AG10803 (cell line): Measurements from ENCODE around the gene GPHN.

Experiments used
- DNase-seq: peaks from one replicate; pipeline ENCODE4 v3.0.0; 2010; ENCODE audit warnings: low read depth
- H3K4me3 ChIP-seq: 2 replicates; pipeline ENCODE4 v1.5.1; 2011; ENCODE audit warnings: mild to moderate bottlenecking, low read length, control low read depth
- TF ChIP-seq, protein P1 (sequence below): conservative IDR thresholded peaks from 2 replicates; pipeline ENCODE4 v1.5.1; 2011; ENCODE audit warnings: mild to moderate bottlenecking, low read length, control low read depth, inconsistent platforms

GPHN gene

DNA sequence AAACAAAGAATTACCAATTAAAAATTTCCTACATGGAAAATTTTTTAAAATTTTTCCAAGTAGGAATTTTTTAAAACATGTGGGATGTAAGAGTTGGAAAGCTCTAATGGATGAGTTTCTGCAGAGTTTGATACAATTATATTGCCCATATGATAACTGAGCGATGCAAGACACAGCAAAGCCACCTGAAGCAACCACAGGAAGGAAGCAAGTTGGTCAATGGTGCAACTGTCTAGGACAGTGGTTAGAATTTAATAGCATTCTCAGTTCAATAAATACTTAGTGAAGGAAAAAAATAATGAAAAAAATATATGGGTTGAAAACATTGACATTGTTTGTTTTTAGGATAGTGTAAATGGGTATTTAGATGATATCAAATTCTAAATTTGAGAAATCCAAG lies 502.7 kb downstream of the GPHN start:
- no peak overlapping the region for H3K4me3 ChIP-seq
- TF ChIP-seq, protein P1, sequence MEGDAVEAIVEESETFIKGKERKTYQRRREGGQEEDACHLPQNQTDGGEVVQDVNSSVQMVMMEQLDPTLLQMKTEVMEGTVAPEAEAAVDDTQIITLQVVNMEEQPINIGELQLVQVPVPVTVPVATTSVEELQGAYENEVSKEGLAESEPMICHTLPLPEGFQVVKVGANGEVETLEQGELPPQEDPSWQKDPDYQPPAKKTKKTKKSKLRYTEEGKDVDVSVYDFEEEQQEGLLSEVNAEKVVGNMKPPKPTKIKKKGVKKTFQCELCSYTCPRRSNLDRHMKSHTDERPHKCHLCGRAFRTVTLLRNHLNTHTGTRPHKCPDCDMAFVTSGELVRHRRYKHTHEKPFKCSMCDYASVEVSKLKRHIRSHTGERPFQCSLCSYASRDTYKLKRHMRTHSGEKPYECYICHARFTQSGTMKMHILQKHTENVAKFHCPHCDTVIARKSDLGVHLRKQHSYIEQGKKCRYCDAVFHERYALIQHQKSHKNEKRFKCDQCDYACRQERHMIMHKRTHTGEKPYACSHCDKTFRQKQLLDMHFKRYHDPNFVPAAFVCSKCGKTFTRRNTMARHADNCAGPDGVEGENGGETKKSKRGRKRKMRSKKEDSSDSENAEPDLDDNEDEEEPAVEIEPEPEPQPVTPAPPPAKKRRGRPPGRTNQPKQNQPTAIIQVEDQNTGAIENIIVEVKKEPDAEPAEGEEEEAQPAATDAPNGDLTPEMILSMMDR, result no peak
- DNase-seq, result no peak

DNA sequence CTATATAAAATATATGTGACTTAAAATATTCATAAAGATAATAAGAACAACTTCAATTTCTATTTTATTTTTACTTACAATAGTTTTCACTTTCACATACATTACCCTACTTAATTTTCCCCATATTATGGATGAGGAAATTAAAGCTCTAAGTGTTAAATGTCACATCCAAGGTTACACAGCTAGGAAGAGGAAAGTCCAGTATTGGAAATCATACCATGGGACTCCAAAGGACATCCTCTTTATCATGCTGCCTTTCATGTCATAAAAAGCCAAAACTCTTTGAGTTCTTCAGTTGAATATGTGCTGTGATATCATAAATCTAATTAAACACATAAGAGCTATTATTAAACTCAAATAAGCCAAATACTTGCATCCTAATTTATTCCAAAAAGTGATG lies 508.9 kb downstream of the GPHN start:
- TF ChIP-seq, protein P1, result no peak
- H3K4me3 ChIP-seq, result no peak overlapping the region
- no peak for DNase-seq

DNA sequence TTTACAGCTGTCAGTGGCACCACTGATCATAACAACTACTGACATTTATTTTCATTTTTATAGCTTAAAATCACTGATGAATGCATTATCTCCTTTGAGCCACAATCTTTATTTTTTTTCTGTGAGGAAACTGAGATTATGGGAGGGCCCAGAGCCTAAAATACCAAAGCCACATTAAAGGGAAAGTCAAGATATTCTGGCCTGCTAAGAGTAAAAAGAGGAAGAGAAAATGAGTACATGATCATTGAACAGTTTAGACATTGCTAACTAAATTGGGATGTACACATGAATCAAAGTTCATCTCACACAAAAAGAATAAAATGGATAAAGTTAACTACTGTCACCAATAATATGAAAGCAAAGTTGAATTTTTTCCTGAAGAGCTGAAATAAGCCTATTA lies 510.8 kb downstream of the GPHN start:
- H3K4me3 ChIP-seq, result no peak overlapping the region
- TF ChIP-seq, protein P1, result no peak
- DNase-seq, result no peak

DNA sequence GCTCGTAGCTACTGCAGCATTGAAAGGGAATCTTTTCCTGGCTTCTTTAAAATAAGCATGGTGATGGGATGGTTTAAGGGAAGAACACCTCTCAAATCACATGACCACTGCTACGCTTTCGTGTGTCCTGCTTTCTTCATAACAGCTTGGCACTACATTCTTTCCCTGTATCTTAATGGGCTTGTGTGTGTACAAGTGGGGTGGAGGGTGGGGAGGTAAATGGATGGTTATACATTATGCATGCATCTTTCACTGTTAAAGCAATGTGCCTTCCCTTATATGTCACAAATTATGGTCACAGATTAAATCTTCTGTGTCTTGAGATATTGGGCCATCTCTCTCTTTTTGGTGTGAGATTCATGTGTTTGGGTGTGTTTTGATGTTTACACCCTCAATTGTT lies 511.8 kb downstream of the GPHN start:
- H3K4me3 ChIP-seq, result no peak overlapping the region
- TF ChIP-seq, protein P1, result no peak
- DNase-seq, result no peak

DNA sequence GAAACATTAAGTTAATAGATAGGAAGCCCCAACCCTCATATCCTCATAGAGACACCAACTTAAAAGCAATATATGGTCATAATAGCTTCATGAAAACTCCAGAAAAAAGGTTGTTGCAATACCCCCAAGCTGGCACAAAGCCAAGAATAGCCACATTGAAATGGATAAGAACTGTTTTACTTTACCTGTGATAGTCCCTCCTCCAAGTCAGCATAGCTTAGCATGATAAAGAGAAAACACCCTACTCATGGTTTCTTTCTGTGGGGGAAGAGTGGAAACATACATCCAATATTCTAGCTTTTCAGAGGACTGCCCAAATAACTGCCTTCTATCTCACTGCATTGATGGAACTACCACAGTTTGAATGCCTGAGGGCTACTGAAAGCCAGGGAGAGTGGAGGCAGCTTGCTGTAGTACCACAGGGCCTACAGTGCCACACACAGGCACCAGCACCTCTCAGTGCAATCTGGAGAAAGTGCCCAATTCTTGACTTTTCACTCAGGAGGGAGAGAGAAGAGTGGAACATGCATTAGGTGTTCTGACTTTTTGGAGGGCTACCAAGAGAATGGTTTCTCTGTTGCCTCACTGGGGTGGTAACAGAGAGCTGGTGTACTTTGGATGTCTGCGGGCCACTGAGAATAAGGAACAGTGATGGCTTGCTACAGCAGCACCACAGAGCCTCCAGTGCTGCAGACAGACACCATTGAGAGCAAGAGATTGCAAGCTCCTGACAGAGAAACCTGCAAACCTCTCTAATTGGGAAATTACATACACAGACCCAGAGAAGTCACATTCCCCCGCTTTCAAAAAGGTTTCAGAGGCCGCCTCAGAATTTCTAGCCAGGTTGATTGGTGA lies 524.2 kb downstream of the GPHN start:
- no peak overlapping the region for H3K4me3 ChIP-seq
- DNase-seq, result no peak
- TF ChIP-seq, protein P1, result no peak

DNA sequence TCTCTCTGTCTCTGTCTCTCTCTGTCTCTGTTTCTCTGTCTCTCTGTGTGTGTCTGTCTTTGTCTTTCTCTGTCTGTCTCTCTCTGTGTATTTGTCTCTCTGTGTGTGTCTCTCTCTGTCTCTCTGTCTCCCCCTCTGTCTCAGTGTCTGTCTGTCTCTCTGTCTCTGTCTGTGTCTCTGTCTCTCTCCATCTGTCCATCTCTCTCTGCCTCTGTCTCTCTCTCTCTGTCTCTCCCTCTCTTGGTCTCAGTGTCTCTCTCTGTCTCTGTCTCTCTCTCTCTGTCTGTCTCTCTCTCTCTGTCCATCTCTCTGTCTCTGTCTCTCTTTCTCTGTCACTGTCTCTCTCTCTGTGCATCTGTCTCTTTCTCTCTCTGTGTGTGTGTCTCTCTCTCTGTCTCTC lies 537.5 kb downstream of the GPHN start:
- no peak for DNase-seq
- no peak overlapping the region for H3K4me3 ChIP-seq
- TF ChIP-seq, protein P1, result no peak

DNA sequence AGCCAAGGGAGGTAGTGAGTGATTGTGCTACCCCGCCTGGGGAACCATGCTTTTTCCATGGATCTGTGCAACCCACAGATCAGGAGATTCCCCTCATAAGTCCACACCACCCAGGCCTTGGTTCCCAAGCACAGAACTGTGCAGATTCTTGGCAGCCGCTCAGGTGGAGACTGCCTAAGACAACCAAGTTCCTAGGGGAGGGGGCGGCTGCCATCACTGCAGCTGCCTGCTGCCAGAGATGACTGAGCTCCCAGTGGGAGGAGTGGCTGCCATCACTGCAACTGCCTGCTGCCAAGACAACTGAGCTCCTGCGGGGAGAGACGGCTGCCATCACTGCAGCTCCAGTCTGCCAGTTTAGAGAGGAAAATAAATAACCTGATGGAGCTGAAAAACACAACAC lies 542.9 kb downstream of the GPHN start:
- no peak for DNase-seq
- TF ChIP-seq, protein P1, result no peak
- no peak overlapping the region for H3K4me3 ChIP-seq
